Uterus (tissue), 2 donors: ENCODE results near the gene SLIT3.

Experiments used
- POLR2A ChIP-seq, 2 donors: fragments of 450-650 bp; IDR thresholded peaks; one replicate each; pipeline ENCODE4 v1.6.1; 2016; ENCODE audit warnings: antibody characterized with exemption in 2 of 2, mild to moderate bottlenecking in 1 of 2, moderate library complexity in 1 of 2
- TF ChIP-seq, protein P1 (sequence below), 4 experiments: fragments of 200-600 bp in 2 of 4; fragments of 450-650 bp in 2 of 4; sonication (generic) in 2 of 4; IDR thresholded peaks; one replicate each; pipeline ENCODE4 v1.5.1; 2016 to 2019; ENCODE audit warnings: antibody characterized with exemption in 4 of 4, mild to moderate bottlenecking in 2 of 4, moderate library complexity in 1 of 4

DNA sequence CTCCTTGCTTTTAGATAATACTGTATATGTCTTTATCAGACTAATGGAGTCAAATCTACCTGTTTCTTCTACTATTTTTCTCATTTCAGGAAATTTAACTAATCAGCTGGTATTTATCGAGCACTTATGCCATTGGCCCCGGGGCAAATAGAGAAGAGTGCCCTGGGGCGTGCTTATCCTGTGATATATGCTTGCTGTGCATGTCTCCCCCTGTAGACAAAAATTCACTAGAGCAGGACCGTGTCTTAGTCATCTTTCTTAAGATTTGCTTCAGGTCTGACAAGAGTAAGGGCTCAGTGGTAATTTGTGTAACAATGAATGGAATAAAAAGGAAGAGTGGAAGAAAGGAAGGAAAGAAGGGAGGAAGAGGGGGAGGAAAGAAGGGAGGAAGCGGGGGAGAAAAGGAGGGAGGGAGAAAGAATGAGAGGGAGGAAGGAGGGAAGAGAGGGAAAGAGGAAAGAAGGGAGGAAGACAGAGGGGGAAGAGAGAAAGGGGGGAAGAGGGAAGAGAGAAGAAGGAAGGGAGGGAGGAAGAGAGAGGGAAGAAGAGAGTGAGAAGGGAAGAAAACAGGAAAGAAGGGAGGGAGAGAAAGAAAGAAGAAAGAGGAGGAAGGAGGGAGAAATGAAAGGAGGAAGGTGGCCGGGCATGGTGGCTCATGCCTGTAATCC, 426.1 kb downstream of the SLIT3 start:
- TF ChIP-seq POLR2A (IDR thresholded peaks at IDR 0.05), result no peak
- TF ChIP-seq, protein P1, sequence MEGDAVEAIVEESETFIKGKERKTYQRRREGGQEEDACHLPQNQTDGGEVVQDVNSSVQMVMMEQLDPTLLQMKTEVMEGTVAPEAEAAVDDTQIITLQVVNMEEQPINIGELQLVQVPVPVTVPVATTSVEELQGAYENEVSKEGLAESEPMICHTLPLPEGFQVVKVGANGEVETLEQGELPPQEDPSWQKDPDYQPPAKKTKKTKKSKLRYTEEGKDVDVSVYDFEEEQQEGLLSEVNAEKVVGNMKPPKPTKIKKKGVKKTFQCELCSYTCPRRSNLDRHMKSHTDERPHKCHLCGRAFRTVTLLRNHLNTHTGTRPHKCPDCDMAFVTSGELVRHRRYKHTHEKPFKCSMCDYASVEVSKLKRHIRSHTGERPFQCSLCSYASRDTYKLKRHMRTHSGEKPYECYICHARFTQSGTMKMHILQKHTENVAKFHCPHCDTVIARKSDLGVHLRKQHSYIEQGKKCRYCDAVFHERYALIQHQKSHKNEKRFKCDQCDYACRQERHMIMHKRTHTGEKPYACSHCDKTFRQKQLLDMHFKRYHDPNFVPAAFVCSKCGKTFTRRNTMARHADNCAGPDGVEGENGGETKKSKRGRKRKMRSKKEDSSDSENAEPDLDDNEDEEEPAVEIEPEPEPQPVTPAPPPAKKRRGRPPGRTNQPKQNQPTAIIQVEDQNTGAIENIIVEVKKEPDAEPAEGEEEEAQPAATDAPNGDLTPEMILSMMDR (IDR thresholded peaks at IDR 0.05), result no peak
